Upper lobe of right lung (tissue), 1 donor: Measurements from ENCODE around the gene MAST1. TPM values are rescaled to one million over a fixed set of nuclear protein-coding genes. Genes with fewer than 3 reads are reported as not detected.
"Not testable (repeated sequence)": the region's sequence is repeated elsewhere in the genome, so short reads cannot be mapped to it uniquely, and the experiment has no call there.

Experiments
- ATAC-seq: fragments of 200-7000 bp; cut with Tn5 transposase; one replicate; pipeline ENCODE4 v1.9.1; 2020; ENCODE audit warnings: mild to moderate bottlenecking, moderate library complexity
- DNase-seq: peaks from one replicate; pipeline ENCODE4 v3.0.0-alpha.2; 2020
- H3K27ac ChIP-seq: fragments of 200-600 bp; one replicate; pipeline ENCODE4 v1.8.0; 2022
- H3K27me3 ChIP-seq: fragments of 200-600 bp; one replicate; pipeline ENCODE4 v1.8.0; 2022; ENCODE audit warnings: mild to moderate bottlenecking
- H3K36me3 ChIP-seq: fragments of 200-600 bp; one replicate; pipeline ENCODE4 v1.8.0; 2022
- H3K4me1 ChIP-seq: fragments of 200-600 bp; one replicate; pipeline ENCODE4 v1.8.0; 2022
- H3K4me3 ChIP-seq: fragments of 200-600 bp; one replicate; pipeline ENCODE4 v1.8.0; 2022; ENCODE audit warnings: mild to moderate bottlenecking
- H3K9me3 ChIP-seq: fragments of 200-600 bp; one replicate; pipeline ENCODE4 v1.8.0; 2022
- intact Hi-C: fragments of 100-400 bp; cut with DNase I; formaldehyde crosslinking; loops from one replicate; pipeline ENCODE4 v1.11.0; 2022
- total RNA-seq: library from RNA; stranded (reverse); fragmentation: NEBNext Ultra II Directional; extraction: Animal tissue kit (Norgen Biotek cat#: 25700); gene quantifications from one replicate; pipeline ENCODE4 v1.2.1, GENCODE V29; 2021
- TF ChIP-seq, protein P1 (sequence below): fragments of 200-600 bp; IDR thresholded peaks from one replicate; pipeline ENCODE4 v1.8.0; 2022; ENCODE audit warnings: antibody characterized with exemption
- donor health status: DM: no; HTN: yes; CAD: no; lungs with severe emphysema.

The MAST1 gene
- total RNA-seq, 1 donor from 2014 or later = not detected

DNA sequence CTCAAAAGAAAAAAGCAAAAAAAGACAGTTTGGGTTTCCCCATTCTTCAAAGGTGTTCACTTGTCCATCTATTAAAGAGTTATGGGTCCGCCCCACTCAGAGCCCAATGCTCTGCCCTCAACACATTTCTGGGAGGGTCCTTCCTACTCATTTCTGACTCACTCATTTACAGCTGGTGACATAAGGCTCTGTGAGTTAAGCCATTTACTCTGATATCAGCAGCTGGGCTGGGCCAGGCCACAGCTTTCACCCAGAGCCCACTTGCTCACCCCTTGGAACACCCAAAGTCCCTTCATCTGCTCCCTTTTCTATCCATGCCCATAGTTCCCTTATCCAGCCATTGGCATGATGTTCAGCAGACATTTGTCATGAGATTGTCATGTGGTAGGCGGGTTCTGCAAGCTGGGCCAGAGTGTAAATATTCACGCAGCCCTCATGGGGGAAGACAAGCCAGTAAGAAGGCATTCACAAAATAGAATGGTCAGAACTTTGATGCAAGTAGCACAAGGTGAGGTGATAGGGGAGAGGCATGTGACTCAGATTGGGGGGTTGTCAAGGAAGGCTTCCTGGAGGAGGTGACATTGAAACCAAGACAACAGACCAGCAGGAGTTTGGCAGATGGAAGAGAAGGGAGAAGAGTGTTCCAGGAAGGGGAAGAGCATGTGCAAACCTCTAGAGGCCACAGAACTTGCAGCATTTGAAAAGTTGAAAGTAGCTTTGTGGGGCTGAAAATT is 5.9 kb downstream of the MAST1 start:
- no peak overlapping the region for H3K27ac ChIP-seq
- no peaks in the 10 kb centered on the region for H3K36me3 ChIP-seq
- ATAC-seq = no peak
- intact Hi-C loops = no loop called here
- peaks cover 71% of the 10 kb centered on the region for H3K27me3 ChIP-seq
- H3K4me3 ChIP-seq = no peak overlapping the region
- TF ChIP-seq, protein P1, sequence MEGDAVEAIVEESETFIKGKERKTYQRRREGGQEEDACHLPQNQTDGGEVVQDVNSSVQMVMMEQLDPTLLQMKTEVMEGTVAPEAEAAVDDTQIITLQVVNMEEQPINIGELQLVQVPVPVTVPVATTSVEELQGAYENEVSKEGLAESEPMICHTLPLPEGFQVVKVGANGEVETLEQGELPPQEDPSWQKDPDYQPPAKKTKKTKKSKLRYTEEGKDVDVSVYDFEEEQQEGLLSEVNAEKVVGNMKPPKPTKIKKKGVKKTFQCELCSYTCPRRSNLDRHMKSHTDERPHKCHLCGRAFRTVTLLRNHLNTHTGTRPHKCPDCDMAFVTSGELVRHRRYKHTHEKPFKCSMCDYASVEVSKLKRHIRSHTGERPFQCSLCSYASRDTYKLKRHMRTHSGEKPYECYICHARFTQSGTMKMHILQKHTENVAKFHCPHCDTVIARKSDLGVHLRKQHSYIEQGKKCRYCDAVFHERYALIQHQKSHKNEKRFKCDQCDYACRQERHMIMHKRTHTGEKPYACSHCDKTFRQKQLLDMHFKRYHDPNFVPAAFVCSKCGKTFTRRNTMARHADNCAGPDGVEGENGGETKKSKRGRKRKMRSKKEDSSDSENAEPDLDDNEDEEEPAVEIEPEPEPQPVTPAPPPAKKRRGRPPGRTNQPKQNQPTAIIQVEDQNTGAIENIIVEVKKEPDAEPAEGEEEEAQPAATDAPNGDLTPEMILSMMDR = no peak
- H3K4me1 ChIP-seq = peaks cover 12% of the 10 kb centered on the region
- DNase-seq = no peak
- H3K9me3 ChIP-seq = no peaks in the 10 kb centered on the region

DNA sequence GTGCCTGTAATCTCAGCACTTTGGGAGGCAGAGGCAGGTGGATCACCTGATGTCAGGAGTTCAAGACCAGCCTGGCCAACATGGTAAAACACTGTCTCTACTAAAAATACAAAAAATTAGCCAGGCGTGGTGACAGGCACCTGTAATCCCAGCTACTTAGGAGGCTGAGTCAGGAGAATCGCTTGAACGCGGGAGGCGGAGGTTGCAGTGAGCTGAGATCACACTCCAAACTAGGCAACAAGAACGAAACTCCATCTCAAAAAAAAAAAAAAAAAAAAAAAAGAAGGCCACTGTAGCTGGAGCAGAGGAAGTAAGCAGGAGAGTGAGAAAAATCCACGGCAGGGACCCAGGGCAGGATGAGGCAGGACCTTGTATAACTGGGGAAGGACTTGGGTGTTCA is 8.3 kb downstream of the MAST1 start:
- ATAC-seq, H3K36me3 ChIP-seq: not testable (repeated sequence)
- H3K27me3 ChIP-seq = peaks cover 47% of the 10 kb centered on the region

DNA sequence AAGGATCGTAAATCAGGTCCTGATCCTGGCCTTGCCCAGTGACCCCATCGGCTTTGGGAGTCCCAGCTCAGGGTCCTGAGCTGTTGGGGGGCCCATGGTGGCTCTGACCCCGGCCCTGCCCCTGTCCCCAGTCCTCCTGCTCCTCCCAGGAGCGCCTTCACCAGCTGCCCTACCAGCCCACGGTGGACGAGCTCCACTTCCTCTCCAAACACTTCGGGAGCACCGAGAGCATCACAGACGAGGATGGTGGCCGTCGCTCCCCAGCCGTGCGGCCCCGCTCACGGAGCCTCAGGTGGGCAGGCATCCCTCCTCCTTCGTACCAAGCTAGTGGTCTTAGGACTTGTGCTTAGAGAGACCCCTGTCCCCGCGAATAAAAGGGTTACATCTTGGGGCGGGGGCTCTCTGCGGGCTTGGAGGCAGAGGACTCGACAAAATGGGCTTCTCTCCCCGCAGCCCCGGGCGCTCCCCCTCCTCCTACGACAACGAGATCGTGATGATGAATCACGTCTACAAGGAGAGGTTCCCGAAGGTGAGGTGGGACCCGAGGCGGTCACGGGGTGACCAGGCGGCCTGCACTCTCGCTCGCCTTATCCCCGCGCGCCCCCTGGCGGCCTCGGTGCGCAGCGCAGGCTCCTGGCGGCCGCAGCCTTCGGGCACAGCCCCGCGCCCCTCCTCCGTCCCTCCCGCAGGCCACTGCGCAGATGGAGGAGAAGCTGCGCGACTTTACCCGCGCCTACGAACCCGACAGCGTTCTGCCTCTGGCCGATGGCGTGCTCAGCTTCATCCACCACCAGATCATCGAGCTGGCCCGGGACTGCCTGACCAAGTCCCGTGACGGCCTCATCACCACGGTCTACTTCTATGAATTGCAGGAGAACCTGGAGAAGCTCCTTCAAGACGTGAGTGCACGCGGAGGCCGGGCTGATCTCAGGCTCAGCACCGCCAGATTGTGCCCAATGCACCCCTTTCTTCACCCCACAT is 9.1 kb downstream of the MAST1 start:
- no peak overlapping the region for H3K27ac ChIP-seq
- intact Hi-C loops = loop anchor here (5.0 kb wide), 1 partner anchor 80 kb away; no protein-coding TSS in a partner anchor
- H3K4me1 ChIP-seq = peaks cover 9% of the 10 kb centered on the region
- TF ChIP-seq, protein P1 = peak; percentile 100
- DNase-seq (peak; percentile 93), ATAC-seq (peak; percentile 100)
- H3K36me3 ChIP-seq = no peaks in the 10 kb centered on the region
- no peaks in the 10 kb centered on the region for H3K9me3 ChIP-seq
- peak overlapping the region; percentile 5 for H3K4me3 ChIP-seq
- peaks cover 38% of the 10 kb centered on the region for H3K27me3 ChIP-seq

More for the DNA sequence above, 8.3 kb downstream of the MAST1 start:
- intact Hi-C loops = loop anchor here (5.0 kb wide), 1 partner anchor 79 kb away; no protein-coding TSS in a partner anchor
- not testable (repeated sequence) for H3K4me3 ChIP-seq, H3K9me3 ChIP-seq, DNase-seq, H3K27ac ChIP-seq, H3K4me1 ChIP-seq

DNA sequence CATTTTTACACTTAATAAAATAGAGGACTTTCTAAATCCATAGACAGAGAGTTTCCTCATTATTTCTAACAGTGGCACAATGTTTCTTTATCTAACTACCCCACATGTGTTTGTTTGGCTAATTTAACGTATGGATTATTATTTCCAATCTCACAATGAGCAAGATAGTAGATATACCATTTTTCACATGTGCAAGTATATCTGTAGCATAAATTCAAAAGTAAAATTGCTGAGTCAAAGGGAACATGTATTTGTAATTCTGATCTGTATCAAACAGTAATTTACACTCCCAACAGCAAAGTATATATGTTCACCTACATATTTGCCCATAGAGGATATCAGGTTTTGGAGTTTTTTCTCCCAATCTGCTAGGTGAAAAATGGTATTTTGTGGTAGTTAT is 18.3 kb downstream of the MAST1 start:
- intact Hi-C loops = no loop called here
- TF ChIP-seq, protein P1 = no peak

DNA sequence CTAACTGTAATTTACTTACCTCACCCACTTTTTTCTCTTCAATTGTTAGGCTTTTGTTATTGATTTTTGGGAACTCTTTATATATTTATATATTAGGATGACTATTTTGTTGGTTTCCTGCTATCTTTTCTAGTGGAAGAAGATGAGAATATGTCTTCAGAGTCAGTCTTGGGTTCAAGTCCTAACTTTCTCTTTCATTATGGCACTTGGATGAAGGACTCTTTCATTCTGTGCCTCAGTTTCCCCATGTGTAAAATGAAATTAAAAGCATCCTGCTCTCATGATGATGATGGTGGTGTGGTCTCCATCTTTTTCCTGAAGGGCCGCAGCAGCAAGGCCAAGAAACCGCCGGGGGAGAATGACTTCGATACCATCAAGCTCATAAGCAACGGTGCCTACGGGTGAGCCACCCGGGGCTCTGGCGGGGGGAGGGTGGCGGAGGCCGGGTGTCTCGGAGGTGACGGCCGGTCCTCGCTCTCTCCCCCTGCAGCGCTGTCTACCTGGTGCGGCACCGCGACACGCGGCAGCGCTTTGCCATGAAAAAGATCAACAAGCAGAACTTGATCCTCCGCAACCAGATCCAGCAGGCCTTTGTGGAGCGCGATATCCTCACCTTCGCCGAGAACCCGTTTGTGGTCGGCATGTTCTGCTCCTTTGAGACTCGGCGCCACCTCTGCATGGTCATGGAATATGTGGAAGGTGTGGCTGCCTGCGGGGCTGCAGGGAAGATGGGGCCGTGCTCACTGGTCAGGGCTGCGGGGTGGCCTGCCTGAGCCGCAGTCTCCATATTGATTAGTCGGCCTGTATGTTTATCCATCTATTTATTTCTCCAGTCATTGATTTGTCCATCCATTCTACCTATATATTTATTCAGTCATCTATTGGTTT is 20.0 kb downstream of the MAST1 start:
- TF ChIP-seq, protein P1 = no peak
- Histone ChIP-seq H3K9me3 (no peaks in the 10 kb centered on the region), H3K27ac (no peak overlapping the region), H3K4me3 (no peak overlapping the region), H3K4me1 (no peaks in the 10 kb centered on the region), H3K36me3 (no peaks in the 10 kb centered on the region), H3K27me3 (no peaks in the 10 kb centered on the region)
- DNase-seq (no peak), ATAC-seq (no peak)
- intact Hi-C loops = no loop called here

More for the DNA sequence above, 18.3 kb downstream of the MAST1 start:
- H3K36me3 ChIP-seq = no peaks in the 10 kb centered on the region
- H3K4me3 ChIP-seq = no peak overlapping the region
- DNase-seq = no peak
- H3K27me3 ChIP-seq = no peaks in the 10 kb centered on the region
- H3K9me3 ChIP-seq = no peaks in the 10 kb centered on the region
- H3K4me1 ChIP-seq = no peaks in the 10 kb centered on the region
- no peak overlapping the region for H3K27ac ChIP-seq
- no peak for ATAC-seq
